ENCODE measurements around the gene BMP8B.

Gene BMP8B

DNA sequence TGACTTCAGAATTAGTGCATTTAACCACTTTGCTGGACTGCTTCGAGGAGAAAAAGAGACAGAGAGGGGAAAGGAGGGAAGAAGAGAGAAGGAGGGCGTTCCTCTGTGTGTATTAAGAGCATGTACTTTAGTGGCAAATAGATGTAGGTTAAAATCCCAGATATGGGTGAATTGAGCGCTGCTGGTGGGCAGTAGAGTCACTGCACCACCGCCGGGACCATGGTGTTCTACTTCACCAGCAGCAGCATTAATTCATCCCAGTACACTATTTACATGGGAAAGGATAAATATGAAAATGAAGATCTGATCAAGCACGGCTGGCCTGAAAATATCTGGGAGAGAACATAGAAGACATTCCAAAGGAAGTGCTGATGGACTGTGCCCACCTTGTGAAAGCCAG, 70.9 kb downstream of the BMP8B start:
- DNase-seq = no peak

DNA sequence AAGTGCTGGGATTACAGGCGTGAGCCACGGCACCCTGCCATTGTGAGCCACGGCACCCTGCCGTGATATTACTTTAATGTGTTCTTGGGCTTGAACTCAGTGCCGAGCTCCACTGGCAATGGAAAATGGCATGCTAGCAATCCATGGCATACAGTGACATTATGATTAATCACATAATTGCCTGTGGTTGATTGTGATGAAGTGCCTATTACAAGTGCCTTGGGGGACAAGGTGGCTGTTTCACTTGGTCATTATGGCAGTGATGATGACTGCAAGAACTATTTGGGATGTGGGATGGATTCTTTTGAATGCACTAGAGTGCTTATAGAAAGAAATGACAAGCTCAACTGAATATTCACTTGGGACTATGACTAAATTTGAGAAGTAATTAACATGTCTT, 75.1 kb downstream of the BMP8B start:
- DNase-seq = no peak

DNA sequence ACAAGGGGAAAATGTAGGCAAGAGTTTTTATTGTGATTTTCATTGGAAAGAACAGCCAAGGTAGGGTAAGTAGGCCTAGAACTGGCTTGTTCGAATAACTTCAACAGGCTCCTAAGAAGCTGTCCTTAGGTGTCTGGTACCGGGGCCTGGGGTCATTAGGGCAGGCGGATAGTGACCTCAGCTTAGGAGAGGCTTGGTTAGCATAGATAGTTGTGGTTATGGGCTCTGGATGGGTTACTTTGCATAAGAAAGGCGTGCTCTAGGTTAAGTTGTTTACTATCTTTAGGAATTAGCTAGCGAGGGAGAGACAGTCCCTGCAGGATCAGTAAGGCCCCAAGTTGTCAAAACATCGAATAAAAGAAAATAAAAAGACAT, 76.7 kb downstream of the BMP8B start:
- no peak for DNase-seq

DNA sequence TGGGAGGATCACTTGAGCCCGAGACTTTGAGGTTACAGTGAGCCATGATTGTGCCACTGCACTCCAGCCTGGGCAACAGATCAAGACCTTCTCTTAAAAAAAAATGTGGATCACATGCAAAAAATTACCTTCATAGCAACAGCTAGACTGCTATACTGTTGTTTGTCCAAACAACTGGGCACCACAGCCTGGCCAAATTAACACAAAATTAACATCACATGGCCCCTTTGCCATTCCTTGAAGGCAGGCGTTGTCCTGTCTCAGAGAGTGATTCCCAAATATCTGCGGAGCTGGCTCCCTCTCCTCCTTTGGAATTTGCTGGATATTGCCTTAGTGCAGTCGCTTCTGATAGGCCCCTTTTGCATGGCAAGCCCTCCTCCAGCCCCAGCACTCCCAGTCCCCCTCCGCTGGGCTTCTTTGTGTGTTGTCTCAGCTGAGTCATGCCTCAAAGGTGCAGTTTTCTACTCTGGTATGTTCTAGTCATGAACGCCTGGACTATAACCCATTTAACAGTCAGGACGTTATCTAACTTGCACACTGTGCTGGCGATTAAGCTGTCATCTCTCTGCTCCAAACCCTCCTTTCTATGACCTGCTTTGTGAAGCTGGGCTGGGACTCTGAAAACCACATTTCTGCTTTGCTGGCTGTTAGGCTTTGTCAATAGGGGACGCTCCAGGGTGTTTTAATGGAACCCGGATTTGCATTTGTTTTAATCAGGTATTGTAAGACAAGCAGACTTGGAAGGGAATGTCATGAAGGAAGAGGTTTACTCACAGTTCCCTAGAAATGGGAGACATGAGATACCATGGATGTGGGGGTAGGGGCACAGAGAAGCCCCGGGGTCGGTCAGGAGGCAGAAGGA, 77.3 kb downstream of the BMP8B start:
- no peak for DNase-seq

DNA sequence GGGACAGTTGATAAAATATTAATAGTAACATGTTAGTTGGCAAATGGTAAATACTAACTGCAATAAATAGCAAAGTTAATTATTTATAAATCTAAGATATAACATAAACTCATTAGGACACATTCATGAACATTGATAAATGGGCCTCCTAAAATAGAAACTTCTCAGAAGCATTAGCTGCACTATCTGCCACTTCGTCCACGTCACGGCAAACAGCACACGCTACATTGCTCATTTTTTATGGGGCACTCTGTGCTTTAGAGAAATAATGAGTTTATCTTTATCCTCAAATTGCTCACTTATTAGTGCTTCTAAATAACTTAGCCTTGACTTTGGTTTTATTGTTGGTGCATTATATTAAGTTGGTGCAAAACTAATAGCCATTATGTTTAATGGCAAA, 81.2 kb downstream of the BMP8B start:
- DNase-seq = no peak
